HG03439 (cell line): ENCODE results near the gene ARHGAP30.

Experiments used
- ATAC-seq: cut with Tn5 transposase; IDR thresholded peaks from one replicate; pipeline ENCODE4 v1.9.1; 2021; ENCODE audit warnings: mild to moderate bottlenecking, moderate library complexity; ENCODE audit not compliant: unreplicated experiment

Gene ARHGAP30

DNA sequence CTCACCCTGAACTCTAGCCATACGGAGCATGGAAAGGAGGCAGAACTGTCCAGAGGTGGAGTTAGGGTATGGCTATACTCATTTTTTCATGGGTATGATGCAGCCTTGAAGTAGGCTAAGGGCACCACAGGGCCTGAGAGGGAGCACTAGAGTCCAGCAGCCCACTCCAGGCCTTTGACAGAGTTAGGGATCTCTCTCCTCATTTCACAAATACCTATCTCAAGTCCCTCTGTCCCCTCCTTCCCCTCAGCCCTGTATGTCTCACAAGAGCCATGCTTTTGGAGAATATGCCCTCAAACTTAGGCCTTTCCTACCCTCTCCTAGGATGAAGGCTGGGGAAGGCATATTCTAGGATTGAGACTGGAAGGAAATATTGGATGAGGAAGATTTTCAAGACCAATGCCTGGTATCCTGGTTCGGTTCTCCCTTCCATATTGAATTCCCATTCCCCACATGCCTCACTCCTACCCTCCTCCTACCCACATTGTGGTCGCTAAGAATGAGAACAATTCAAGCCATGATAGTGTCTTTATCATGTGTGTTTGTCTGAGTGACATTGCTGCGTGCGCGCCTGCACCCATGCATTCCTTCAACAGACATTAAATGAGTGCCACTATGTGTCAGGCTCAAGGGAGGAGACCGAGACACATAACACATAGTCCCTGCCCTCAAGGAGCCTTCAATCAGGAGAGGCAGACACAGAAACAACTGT, 22.3 kb upstream of the ARHGAP30 start:
- ATAC-seq, result no peak

DNA sequence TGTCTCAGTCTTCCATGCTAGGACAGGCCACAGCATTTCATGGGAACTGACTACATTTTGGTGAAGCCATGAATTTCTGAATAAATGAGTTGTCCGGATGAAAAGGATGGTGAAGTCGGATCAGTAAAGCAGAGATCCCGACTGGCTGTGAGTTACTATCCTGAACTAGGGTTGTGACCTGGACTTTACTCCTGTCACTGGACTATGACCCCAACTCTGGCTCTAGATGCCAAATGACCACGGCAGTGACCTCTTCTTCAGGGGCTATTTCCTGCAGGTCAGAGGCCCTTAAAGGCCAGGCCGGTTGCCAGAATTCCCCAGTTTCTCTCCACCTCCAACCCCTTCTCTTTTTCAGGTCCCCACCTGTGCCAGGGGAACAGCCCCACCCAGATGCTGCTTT, 21.4 kb upstream of the ARHGAP30 start:
- no peak for ATAC-seq

DNA sequence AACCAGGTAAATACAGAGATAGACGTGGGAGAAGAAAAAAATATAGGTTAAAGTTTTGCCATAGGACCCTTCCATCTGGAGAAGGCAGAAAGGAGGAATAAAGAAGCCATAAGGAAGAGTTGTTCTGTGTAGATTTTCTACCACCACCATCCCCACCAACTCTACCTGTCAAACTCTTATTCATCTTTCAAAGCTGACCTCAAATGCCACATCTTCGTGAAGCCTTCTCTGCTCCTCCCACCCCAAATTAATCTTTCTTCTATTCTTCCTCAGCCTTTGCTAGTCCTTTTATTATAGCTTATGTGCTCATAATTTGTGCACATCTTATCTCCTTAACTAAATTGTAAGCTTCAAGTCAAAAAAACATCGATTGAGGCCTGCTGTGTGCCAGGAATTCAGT, 20.9 kb upstream of the ARHGAP30 start:
- no peak for ATAC-seq

DNA sequence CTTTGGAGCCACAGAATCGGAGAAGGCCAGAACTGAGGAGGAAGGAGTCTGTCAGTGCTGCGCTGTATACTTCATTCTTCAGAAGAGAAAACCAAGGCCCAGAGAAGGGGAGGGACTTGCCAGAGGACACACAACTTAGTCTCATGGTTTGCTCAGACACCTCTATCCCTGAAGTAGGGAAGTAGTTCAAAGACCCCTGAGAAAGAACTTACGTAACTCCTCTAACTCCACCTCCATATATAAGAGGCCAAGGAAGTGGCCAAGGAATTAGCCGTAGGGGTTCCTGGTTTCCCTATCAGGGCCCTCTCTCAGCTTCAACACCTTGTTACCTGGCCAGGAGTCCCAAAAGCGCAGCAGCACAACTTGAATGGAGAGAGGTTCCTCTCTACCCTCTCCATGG, 20.2 kb upstream of the ARHGAP30 start:
- ATAC-seq, result no peak

DNA sequence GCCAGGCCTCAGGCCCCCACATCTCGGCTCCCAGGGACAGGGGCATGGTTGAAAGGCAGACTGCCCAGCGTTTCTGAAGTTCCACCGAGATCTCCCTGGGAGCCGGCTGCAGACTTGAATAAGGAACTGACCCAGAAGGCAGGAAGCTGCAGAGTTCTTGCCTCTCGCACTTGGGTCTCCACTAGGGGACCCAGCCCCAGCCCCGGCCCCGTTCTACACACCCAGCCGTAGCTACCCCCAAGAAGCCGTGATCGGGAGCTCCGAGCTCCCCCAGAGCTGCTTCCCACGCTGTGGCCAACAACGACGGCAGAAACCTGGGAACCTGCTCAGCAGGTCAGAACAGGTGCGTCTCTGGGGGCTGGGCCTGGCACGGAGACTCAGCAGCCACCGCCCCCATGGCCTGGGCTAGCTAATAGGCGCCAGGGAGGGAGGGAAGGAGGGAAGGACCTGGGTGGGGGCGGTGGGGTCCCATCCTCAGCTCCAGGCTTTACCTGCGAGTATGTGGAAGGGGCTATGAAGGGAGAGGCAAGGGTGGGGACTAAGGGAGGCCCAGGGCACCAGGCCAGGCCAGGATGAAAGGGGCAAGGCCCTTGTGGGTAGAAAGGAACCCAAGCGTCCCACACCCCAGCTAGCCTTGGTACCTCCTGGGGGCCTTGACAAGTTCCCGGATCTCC, 19.7 kb upstream of the ARHGAP30 start, which contains the start of gene NECTIN4:
NECTIN4 (minus strand) TSS at position 308 of the 674 bp plus-strand sequence; CDS start at position 46, 262 bp downstream.
- no peak for ATAC-seq

DNA sequence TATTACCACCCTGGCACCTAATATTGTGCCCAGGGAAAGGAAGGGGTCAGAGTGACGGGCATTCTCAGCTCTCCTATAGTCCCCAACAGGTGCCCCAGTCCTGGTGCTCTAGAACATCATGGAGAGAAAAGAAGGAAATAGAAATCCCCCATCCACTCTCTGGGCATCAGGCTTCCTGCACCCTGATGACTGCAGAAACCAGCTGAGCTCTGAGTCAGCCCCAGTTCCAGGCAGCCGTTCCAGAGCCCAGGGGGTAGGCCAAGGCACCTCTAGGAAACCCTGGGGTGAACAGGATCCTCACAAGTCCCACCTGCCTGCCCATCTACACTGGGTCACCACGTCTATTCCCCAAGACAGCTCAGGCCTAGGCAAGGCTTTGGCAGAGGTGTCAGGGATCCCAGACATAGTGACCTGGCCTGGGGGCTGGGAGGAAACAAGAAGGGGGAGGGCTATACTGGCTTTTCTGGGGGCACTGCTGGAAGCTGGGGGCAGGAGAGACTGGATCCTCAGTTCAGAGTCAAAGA, 19.0 kb upstream of the ARHGAP30 start:
- no peak for ATAC-seq

DNA sequence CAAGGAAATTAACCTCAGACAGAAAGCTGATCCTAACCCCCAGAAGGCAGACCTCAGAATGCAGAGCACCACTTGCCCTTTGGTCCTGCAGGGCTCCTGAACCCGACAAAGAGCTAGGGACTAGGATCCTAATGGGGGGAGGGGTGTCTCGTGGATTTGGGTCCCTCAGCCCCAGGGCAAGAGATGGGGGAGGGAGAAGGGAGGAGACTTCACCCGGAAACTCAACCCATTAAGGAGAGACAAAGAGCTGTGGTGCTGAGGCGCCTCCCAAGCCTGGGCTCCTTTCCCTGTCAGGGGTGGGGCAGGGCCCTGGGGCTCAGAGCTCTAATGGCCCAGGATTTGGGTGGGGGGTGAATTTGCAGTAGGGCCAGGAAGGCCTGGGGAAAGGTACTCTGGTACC, 16.8 kb upstream of the ARHGAP30 start:
- ATAC-seq, result no peak

DNA sequence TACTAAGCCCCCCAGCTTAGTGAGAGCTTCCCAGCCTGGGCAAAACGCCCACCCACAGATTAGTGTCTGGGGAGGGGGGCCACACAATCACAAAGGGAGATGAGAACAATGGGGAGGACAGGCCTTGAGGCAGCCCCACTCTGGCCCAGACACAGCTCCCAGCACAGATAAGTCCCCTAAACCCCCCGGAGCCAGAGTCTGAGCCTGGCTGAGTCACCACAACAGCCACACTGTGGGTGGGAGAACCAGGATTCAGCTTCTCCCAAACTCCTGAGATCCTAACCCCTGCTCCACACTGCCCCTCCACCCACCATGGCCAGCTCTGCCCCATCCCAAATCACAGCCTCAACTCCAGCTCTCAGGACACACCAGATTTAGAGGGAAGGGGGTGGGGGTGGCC, 15.5 kb upstream of the ARHGAP30 start:
- ATAC-seq, result no peak

DNA sequence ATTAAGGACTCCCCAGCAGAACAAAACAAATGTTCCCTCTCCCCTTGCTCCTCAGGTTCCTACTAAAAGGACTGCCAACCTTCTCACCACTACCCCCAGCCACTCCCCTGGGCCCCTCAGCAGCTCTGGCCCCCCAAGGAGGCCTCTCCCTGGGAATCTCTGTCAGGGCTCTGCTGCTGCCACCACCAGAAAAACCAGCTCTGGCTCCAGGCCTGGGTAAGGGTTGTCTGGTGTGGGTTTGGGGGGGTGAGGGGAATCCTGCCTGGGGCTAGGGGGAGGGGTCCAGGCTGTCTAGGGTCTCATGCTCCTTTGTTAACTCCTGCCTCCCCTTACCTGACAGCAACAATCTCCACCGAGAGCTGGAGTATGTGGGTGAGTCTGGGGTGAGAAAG, 14.9 kb upstream of the ARHGAP30 start:
- no peak for ATAC-seq

DNA sequence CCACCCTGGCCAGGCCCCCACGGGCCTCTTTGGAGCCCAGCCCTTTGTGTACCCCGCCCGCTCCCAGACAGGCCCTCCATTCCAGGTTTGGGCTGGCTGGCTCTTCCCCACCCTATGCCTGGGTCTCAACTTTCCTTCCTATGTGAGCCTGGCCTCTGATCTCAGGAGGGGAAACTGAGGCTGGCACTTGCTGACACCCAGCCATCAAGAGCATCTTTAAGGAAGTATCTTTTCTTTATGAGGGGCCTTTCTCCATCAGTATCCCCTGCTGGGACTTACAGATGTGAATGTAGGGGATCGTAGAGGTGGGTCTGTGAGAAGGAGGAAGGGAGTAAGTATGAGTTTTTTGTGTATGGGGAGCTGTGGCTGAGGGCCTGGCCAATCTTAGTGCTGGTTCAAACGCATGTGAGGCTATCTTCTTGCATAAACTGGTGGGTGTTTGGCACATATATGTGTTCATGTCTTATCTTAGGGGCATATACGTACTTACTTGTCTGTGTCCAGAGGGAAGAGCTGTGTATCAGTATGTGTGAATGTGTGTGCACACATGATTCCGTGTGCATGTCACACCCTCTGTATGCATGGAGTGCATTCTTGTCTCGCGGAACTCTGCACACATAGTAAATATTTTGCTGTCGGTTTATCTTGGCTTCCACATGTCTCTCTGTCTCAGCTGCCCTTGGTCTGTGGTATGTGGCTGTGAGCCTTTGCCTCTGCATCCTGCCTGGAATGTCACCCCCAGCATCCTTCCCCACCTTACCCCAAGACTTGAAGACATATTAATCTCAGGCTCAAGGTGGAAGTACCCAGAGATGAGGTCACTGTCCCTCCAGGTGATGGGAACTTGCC, 14.3 kb upstream of the ARHGAP30 start:
- no peak for ATAC-seq

DNA sequence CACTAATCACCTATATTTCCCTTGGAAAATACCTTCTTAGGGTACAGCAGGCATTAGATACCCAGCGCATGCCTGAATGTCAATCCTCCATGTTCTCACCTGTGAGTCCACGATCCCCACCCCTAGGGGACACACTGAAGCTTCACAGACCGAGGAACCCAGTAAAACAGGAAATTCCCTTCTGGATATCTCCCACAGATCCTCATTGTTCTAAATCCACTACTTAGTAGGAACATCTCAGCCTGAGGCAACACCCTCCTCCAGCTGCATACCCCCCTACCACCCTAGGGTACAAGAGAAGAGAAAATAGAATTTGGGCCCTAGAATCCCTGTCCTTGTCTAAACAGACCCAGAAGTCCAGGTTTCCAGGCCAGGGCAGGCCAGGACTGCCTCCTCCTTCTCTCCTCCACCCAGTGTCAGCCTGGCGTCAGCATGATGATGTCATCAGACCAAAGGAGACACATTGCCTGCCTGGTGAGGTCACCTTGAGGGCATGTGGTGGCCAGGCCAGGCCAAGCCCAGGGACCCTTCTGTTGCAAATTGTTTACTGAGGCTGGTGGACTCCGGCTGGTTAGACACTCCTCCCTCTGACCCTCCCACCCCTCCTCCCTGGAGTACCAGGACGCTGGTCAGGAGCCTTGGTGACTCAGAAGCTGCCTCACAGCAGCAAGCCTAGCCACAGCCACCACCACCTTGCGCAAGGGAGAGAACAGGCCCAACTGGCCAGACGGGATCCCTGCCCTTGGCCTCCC, 13.5 kb upstream of the ARHGAP30 start:
- no peak for ATAC-seq

DNA sequence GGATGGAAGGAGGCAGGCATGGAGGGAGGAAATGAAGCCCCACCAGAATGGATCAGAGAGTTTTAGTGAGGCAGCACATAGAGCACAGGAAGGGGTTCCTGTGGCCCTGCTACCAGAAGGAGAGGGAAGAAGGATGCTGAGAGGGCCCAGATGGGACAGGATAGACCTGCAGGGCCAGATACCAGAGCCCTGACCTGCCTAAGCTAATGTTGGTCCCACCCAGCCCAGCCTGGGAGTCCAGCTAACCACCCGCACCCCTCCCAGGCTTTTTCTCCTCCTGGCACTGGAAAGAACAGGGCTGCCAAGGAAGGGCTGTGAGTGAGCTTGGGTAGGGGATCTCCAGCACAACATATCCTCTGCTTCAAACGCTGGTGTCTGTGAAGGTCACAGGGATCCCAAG, 12.8 kb upstream of the ARHGAP30 start:
- no peak for ATAC-seq

DNA sequence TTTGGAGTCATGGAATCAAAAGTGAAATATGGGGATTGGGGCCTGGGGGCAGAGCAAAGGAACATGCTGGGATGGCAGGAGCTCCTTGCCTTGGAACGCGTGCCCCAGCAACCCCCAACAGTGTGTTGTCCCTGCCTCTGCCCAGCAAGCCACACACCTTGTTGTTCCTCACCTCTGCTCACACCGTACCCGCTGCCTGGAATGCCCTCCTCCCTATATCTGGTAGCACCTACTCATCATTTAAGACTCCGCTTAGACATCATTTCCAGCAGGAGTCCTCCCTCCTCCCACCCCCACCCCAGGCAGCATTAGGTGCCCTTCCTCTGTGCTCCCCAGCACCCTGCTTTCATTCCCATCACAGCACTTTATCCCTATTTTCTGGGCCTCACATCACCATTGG, 11.8 kb upstream of the ARHGAP30 start:
- no peak for ATAC-seq

DNA sequence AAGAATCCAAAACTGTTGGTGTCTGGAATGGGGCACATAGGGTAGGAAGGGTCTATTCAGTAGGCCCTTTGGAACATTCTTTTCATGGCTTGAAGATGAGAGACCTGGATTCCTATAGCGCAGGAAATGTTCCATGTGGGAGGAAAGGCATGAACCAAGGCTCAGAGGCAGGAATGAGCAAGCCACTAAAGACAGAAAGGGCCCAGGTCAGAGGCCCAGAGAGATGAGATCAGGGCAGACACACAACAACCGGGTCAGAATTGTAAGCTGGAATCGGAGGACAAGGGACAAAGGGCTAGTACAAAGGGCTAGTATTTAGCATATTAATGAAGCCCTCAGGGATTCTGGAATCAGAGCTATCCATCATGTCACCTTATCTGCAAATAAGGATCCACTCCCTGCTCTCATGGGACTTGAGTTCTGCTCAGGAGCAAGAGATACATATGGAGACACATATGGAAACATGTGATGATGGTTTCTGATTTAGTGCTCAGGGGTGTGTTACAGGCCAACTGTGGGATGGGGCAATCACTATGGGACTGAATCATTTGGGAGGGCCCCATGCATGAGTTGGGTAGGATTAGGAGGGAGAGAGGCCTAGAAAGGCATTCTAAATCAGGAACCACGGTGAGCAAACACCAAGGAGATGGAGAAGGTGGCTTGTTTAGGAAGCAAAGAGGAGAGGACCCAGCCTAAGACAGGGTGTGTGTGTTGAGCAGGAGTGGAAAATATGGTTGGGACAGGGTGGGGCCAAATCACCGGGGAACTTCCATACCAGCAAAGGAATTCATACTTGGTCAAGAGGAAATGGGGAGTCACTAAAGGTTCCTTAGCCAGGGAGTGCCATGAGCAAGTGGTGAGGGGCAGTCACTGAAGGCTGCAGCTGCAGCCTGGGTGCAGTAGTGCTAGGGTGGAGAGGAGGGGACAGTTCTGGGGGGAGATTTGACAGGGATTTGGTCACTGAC, 11.0 kb upstream of the ARHGAP30 start:
- no peak for ATAC-seq

DNA sequence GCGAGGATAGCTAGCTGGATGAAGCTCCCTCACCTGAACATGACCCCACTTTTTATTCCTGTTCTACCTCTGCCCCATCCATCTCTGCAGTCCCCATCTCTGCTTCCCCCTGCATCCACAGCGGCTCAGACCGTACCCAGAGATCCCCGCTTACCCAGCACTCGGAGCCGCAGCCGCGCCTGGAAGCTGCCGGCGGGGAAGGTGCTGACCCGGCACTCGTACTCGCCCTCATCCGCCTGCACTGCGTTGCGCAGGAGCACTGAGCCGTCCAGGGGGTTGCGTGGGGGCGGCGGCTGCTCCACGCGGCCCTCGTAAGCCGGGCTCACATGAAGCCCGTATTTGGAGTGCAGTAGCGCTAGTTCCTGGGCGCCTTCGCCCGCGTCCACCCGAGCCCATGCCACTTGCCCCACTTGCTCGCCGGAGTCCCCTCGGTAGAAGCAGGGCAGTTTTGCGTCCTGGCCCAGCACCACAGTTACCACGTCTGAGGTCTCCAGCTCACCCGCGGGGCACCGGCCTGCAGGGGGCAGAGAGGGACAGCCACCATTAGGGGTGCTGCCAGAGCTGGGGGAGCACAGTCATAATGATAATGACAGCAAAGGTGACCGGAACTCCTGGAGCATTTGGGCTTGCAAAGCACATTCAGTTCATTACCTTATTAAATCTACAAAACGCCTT, 9.9 kb upstream of the ARHGAP30 start:
- ATAC-seq, result no peak

DNA sequence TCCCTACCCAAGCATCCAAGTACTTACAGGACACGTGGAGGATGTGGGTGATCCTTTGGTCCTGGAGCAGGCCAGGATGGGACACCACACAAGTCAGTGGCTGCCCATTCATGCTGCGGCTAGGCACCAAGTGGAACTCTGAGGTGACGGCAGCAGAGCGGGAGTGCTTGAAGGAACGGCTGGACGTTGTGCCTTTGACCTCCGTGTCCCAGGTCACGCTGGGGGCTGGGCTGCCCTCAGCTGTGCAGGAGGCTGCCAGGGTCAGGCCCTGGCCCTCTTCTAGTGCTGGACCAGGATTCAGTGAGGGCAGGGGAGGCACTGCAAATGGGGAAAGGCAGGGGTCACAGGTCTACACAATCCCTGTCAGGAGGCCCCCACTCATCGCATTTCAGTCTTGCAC, 7.7 kb upstream of the ARHGAP30 start:
- ATAC-seq, result no peak

DNA sequence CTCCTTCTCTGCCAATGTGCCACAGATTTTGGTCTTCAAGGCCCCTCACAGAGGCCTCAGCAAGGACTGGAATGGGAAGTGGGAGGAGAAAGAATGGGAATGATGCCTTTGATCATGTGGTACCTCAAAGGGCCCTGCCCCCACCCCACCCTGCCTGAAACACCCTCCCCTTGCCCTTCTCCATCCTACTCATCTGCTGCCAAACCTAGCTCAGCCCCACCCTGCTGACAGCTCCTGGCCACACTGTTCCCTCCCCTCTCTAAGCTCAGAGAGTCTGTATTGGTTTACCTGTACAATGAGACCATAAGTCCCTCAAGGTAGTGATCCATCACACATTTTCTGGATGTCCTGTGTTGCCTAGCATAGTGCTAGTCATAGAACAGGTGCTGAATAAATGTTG, 6.7 kb upstream of the ARHGAP30 start:
- ATAC-seq, result no peak

DNA sequence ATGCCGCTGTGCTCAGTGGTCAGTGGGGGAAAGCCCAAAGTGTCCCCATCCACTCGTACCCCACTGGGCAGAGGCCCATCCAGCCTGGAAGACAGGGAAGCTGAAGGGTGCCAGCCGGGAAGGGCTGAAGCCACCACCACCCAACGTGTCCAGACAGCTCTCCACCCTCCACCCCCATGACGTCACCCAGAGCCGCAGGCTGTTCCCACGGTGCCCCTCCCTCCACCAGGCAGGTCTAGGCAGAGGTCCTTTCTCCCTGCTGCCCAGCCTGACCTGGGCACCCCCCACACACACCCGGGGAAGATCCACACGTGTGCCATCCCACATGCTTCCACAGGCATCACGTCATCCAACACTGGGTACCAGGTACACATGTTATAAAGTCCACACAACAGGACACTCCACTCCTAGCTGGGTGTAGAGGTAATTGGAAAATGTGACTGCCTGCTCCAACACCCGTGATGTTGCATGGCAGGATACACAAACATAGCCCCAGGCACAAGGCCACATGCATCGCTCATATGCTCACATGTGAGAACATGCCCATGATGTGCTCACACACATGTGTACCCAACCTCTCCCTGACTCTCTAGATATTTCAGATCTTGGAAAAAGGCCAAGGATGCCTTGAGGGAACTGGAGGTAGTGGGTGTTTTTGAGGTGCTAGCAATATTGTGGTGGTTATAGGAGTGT, 5.1 kb upstream of the ARHGAP30 start:
- no peak for ATAC-seq
